Activated CD4-positive, alpha-beta T cell treated with anti-CD3 and anti-CD28 coated beads for 36 hours (primary cell): ENCODE data around the gene FADS6. TPM values are rescaled to one million over a fixed set of nuclear protein-coding genes. Genes with fewer than 3 reads are reported as not detected.
A peak's percentile ranks its signal among the peaks of the same experiment; 100 is the strongest.
"Not testable (repeated sequence)": the region's sequence is repeated elsewhere in the genome, so short reads cannot be mapped to it uniquely, and the experiment has no call there.

Experiments used
- ATAC-seq: fragments of 200-7000 bp; cut with Tn5 transposase; one replicate; pipeline ENCODE4 v1.10.0; 2021; ENCODE audit warnings: mild to moderate bottlenecking, moderate library complexity
- CTCF ChIA-PET: fragments of 350-600 bp; sonication (Branson Sonifier 250); formaldehyde crosslinking; loops from one replicate; lab custom pipeline; 2021; ENCODE audit warnings: antibody characterized with exemption; lab: Charles Lee
- POLR2A ChIA-PET: fragments of 350-600 bp; sonication (Branson Sonifier 250); formaldehyde crosslinking; loops from one replicate; lab custom pipeline; 2021; ENCODE audit warnings: antibody characterized with exemption, inconsistent platforms; lab: Charles Lee
- DNase-seq: peaks from one replicate; pipeline ENCODE4 v3.0.0-alpha.2; 2020
- H3K27ac Mint-ChIP-seq: one replicate; pipeline ENCODE4 v1.8.0; 2021; ENCODE audit warnings: mixed read lengths
- H3K27me3 Mint-ChIP-seq: one replicate; pipeline ENCODE4 v1.8.0; 2021; ENCODE audit warnings: mixed read lengths
- H3K36me3 Mint-ChIP-seq: one replicate; pipeline ENCODE4 v1.8.0; 2021; ENCODE audit warnings: low read depth, mixed read lengths
- H3K4me1 Mint-ChIP-seq: one replicate; pipeline ENCODE4 v1.8.0; 2021; ENCODE audit warnings: mixed read lengths
- H3K4me3 Mint-ChIP-seq: one replicate; pipeline ENCODE4 v1.8.0; 2021; ENCODE audit warnings: mild to moderate bottlenecking, moderate library complexity, mixed read lengths
- H3K9me3 Mint-ChIP-seq: one replicate; pipeline ENCODE4 v1.8.0; 2021; ENCODE audit warnings: low read depth, mixed read lengths
- intact Hi-C, 2 experiments: fragments of 100-400 bp; cut with DNase I in 1 of 2; cut with micrococcal nuclease in 1 of 2; formaldehyde crosslinking; loops; one replicate each; pipeline versions ENCODE4 v1.14.2 to v1.15.1; 2022 to 2024; cut with DNase I, micrococcal nuclease
- total RNA-seq, 2 experiments: library from RNA; stranded (reverse); gene quantifications; one replicate each; pipeline ENCODE4 v1.2.3, GENCODE V29; 2021

The FADS6 gene
- total RNA-seq, 2 experiments from 2014 or later: not detected

GRCh38 chr17:74919440-74920305 lies 26.2 kb upstream of the FADS6 start:
- ATAC-seq: no peak
- intact Hi-C loops: no loop called here
- DNase-seq: peak; percentile 38

DNA sequence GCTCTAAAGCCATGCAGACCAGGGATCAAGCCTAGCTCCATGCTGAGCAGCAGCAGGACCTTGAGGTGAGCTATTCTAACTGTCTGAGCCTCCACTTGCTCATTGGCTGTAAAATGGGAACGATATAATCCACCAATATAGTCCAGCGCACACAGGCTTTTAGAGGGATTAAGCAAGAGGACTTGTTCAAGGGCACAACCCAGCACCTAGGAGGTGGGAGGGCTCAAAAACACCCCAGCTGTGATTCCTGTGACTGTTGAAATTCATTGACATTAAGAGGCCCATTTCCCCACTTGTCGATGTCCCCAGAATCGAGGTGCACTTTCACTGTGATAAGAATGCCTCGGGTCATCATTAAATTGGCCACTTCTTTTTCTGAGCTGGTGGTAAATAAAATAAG lies 25.5 kb upstream of the FADS6 start:
- ChIA-PET CTCF (interaction anchor here (0.7 to 2.5 kb wide), 5 partner anchors 11 to 94 kb away, joined by 3 to 18 read pairs (median 6); partner anchors contain the start of gene MRPL58), POLR2A (no interaction called here)
- Mint-ChIP-seq H3K36me3 (no peaks in the 10 kb centered on the region), H3K27me3 (peaks cover 17% of the 10 kb centered on the region), H3K4me3 (no peak overlapping the region), H3K9me3 (no peaks in the 10 kb centered on the region), H3K4me1 (peaks cover 4% of the 10 kb centered on the region), H3K27ac (no peak overlapping the region)
- no peak for DNase-seq
- ATAC-seq: no peak
- intact Hi-C loops: no loop called here

More at GRCh38 chr17:74919440-74920305, 26.2 kb upstream of the FADS6 start:
- no peak overlapping the region for H3K27ac Mint-ChIP-seq
- peaks cover 21% of the 10 kb centered on the region for H3K27me3 Mint-ChIP-seq
- no peaks in the 10 kb centered on the region for H3K36me3 Mint-ChIP-seq
- no peak overlapping the region for H3K4me3 Mint-ChIP-seq
- no peaks in the 10 kb centered on the region for H3K9me3 Mint-ChIP-seq
- CTCF ChIA-PET: interaction anchor here (0.6 to 2.5 kb wide), 6 partner anchors 11 to 1788 kb away, joined by 3 to 18 read pairs (median 5); partner anchors contain the start of gene MRPL58
- POLR2A ChIA-PET: no interaction called here
- peaks cover 7% of the 10 kb centered on the region for H3K4me1 Mint-ChIP-seq

GRCh38 chr17:74917430-74917829 lies 24.0 kb upstream of the FADS6 start:
- POLR2A ChIA-PET: no interaction called here
- CTCF ChIA-PET: no interaction called here
- ATAC-seq: no peak
- no peak overlapping the region for H3K27ac Mint-ChIP-seq
- H3K4me1 Mint-ChIP-seq: no peaks in the 10 kb centered on the region
- H3K36me3 Mint-ChIP-seq: no peaks in the 10 kb centered on the region
- peaks cover 11% of the 10 kb centered on the region for H3K27me3 Mint-ChIP-seq
- no peak for DNase-seq
- H3K4me3 Mint-ChIP-seq: no peak overlapping the region
- no peaks in the 10 kb centered on the region for H3K9me3 Mint-ChIP-seq
- intact Hi-C loops: no loop called here

DNA sequence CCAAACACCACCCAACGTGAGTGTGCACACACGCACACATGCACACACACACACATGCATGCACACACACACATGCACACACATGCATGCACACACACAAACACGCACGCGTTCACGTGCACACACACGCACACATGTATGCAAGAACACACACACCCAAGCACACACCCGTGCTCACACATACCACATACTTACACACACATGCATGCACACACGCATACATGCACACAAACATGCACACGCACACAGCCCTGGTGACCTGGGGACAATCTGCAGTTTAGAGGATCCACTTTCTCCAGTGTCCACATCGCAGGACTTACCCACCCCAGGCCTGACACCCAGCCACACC lies 23.4 kb upstream of the FADS6 start:
- ChIA-PET CTCF (no interaction called here), POLR2A (interaction anchor here (0.6 kb wide), 1 partner anchor 33 kb away, joined by 4 read pairs; no protein-coding TSS in a partner anchor)
- Mint-ChIP-seq H3K4me1 (no peaks in the 10 kb centered on the region), H3K4me3 (no peak overlapping the region), H3K27me3 (peaks cover 9% of the 10 kb centered on the region), H3K36me3 (no peaks in the 10 kb centered on the region), H3K27ac (no peak overlapping the region), H3K9me3 (no peaks in the 10 kb centered on the region)
- intact Hi-C loops: no loop called here
- ATAC-seq (no peak), DNase-seq (no peak)

DNA sequence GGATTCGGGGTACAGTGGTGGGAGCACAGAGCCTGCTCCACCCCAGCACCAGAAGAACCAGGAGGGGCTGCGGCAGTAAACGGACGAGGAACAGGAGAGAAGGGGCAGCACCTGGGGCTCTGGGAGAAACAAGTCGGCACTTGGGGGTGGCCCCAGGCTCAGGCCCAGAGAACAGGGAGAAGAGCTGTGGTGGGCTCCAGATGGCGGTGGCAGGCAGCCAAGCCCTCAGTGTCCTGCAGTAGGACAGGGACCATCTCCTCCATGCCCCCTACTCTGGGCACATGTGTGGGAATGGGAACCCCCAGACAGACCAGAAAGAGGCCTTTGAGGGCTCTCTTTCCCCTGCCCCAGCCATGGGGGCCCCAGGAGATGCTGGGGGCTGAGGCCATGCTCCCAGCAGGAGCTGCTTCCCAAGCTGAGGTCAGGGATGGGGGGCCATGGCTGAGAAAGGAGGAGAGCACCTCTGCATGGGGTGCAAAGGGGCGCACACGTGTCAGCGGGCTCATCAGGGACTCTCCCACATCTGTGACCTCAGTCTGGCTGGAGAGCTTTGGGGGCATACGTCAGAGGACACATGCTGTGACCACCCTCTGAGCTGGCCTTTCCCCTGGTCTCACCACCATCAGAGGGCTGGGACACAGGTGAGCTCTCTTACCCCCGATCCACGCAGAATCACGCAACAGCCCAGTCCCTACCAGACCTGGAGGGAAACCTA lies 22.9 kb upstream of the FADS6 start:
- POLR2A ChIA-PET: interaction anchor here (0.6 kb wide), 1 partner anchor 33 kb away, joined by 4 read pairs; no protein-coding TSS in a partner anchor
- CTCF ChIA-PET: no interaction called here

DNA sequence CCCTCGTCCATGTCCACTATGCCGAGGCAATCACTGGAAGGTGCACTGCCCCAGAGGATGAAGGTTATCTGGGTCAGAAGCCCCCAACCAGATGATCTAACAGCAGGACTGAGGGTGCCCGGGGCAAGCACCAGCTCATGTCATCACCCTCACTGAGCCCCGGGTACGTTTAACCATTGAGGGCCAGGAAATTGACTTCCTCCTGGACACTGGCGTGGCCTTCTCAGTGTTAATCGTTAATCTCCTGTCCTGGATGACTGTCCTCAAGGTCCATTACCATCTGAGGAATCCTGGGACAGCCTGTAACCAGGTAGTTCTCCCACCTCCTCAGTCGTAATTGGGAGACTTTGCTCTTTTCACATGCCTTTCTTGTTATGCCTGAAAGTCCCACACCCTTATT lies 18.0 kb upstream of the FADS6 start:
- H3K9me3 Mint-ChIP-seq, DNase-seq, CTCF ChIA-PET, H3K27ac Mint-ChIP-seq, ATAC-seq, H3K4me1 Mint-ChIP-seq, intact Hi-C loops, H3K36me3 Mint-ChIP-seq, POLR2A ChIA-PET, H3K27me3 Mint-ChIP-seq, H3K4me3 Mint-ChIP-seq: not testable (repeated sequence)

More for the DNA sequence above, 22.9 kb upstream of the FADS6 start:
- Mint-ChIP-seq H3K4me3 (no peak overlapping the region), H3K36me3 (no peaks in the 10 kb centered on the region), H3K9me3 (no peaks in the 10 kb centered on the region), H3K4me1 (no peaks in the 10 kb centered on the region), H3K27me3 (peaks cover 7% of the 10 kb centered on the region), H3K27ac (no peak overlapping the region)
- no peak for DNase-seq
- no peak for ATAC-seq
- intact Hi-C loops: no loop called here

DNA sequence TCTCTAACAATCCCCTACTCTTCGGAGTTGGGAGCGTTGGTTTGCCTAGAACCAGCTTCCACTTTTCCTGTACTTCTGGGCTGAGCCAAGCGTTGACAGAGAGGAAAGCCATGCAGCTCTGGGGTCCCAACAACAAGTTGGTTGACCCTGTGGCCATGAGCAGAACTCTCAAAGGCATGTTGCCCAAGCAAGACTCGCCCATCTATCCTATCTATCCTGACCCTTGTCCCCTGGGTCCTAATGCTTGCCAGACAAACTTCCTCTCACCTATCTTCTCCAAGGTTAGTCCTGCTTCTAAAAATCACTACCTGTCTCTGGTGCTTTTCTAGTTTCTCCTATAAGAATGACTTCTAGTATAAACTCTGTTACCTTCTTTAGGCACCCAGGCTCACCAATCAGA lies 15.7 kb upstream of the FADS6 start:
- POLR2A ChIA-PET, H3K36me3 Mint-ChIP-seq, H3K27ac Mint-ChIP-seq, H3K27me3 Mint-ChIP-seq, DNase-seq, intact Hi-C loops, H3K4me3 Mint-ChIP-seq, H3K4me1 Mint-ChIP-seq, ATAC-seq, H3K9me3 Mint-ChIP-seq: not testable (repeated sequence)
- CTCF ChIA-PET: interaction anchor here (0.6 kb wide), 2 partner anchors 122 to 675 kb away, joined by 3 to 4 read pairs; no protein-coding TSS in a partner anchor

- Mint-ChIP-seq H3K27me3 (peaks cover 5% of the 10 kb centered on the region), H3K9me3 (no peaks in the 10 kb centered on the region), H3K4me3 (no peak overlapping the region), H3K27ac (no peak overlapping the region), H3K4me1 (peaks cover 5% of the 10 kb centered on the region), H3K36me3 (no peaks in the 10 kb centered on the region)
- ChIA-PET POLR2A (interaction anchor here (0.6 kb wide), 2 partner anchors 54 to 210 kb away, joined by 3 read pairs; no protein-coding TSS in a partner anchor), CTCF (interaction anchor here (0.7 to 2.0 kb wide), 4 partner anchors 17 to 55 kb away, joined by 3 to 6 read pairs (median 4); partner anchors contain the start of gene OTOP2)
- ATAC-seq (no peak), DNase-seq (no peak)
- intact Hi-C loops: no loop called here
Measured at GRCh38 chr17:74907012-74907411, 13.6 kb upstream of the FADS6 start.

DNA sequence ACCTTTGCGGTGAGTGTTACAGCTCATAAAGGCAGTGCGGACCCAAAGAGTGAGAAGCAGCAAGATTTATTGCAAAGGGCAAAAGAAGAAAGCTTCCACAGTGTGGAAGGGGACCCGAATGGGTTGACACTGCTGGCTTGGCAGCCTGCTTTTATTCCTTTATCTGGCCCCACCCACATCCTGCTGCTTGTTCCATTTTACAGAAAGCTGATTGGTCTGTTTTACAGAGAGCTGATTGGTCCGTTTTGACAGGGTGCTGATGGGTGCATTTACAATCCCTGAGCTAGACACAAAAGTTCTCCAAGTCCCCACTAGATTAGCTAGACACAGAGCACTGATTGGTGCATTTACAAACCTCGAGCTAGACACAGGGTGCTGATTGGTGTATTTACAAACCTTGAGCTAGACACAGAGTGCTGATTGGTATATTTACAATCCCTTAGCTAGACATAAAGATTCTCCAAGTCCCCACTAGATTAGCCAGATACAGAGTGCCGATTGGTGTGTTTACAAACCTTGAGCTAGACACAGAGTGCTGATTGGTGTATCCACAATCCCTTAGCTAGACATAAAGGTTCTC lies 12.9 kb upstream of the FADS6 start:
- POLR2A ChIA-PET: interaction anchor here (0.6 to 1.1 kb wide), 3 partner anchors 32 to 488 kb away, joined by 3 to 5 read pairs (median 3); no protein-coding TSS in a partner anchor
- DNase-seq, H3K27me3 Mint-ChIP-seq, H3K4me1 Mint-ChIP-seq, intact Hi-C loops, H3K4me3 Mint-ChIP-seq, H3K9me3 Mint-ChIP-seq, H3K36me3 Mint-ChIP-seq, H3K27ac Mint-ChIP-seq, ATAC-seq: not testable (repeated sequence)
- CTCF ChIA-PET: interaction anchor here (1.2 to 2.0 kb wide), 4 partner anchors 18 to 55 kb away, joined by 3 to 6 read pairs (median 4); partner anchors contain the start of gene OTOP2

DNA sequence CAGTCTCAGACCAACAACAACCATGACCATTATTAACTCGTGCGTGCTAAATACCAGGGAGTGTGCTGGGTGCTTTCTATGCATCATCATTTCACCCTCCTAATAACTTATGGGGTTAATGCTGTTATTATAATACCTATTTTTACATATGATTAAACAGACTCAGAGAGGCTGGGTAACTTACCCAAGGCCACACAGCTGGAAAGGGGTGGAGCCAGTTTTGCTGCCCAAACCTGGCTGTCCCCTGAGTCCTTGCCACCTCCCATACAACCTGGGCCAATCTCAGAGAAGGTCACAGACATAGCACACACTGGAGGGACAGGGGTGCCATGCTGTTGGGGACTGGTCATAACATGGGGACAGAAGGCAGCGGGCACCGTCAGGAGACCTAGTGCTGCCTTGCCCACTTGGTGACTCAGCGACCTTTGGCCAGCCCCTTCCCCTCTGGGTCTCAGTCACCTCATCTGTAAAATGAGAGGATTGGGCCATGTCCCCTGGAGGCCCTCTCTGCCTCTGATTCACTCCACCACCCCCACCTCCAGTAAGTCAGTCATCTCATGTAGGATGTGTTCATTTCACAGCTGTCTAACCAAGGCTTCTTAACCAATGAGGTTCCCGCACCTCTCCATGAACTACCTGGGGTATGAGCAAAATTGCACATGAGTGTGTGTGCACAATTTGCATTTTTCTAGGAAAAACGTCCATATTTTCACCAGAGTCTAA lies 11.4 kb upstream of the FADS6 start:
- Mint-ChIP-seq H3K9me3 (no peaks in the 10 kb centered on the region), H3K27ac (no peak overlapping the region), H3K36me3 (no peaks in the 10 kb centered on the region), H3K4me1 (peaks cover 5% of the 10 kb centered on the region), H3K27me3 (peaks cover 9% of the 10 kb centered on the region), H3K4me3 (no peak overlapping the region)
- DNase-seq (peak; percentile 45), ATAC-seq (peak; percentile 80)
- intact Hi-C loops: no loop called here
- ChIA-PET CTCF (interaction anchor here (1.3 kb wide), 1 partner anchor 19 kb away, joined by 3 read pairs; the partner anchor contains the start of gene OTOP2), POLR2A (no interaction called here)
